Endodermal cell (in vitro differentiated cells): Measurements from ENCODE around the gene MIGA1. TPM values are rescaled to one million over a fixed set of nuclear protein-coding genes. Genes with fewer than 3 reads are reported as not detected.

Experiments used
- DNase-seq: peaks from one replicate; pipeline ENCODE4 v3.0.0-alpha.2; 2017
- H3K27ac ChIP-seq: 2 replicates; pipeline ENCODE4 v1.5.1; 2013; ENCODE audit warnings: mild to moderate bottlenecking, low read depth, low read length, moderate library complexity
- H3K27me3 ChIP-seq: 2 replicates; pipeline ENCODE4 v1.6.1; 2013; ENCODE audit warnings: mild to moderate bottlenecking, low read length, moderate library complexity; ENCODE audit not compliant: insufficient read depth, control insufficient read depth, poor library complexity, severe bottlenecking
- H3K36me3 ChIP-seq: 2 replicates; pipeline ENCODE4 v1.7.0; 2013; ENCODE audit warnings: mild to moderate bottlenecking, low read length, moderate library complexity; ENCODE audit not compliant: control insufficient read depth, insufficient read depth
- H3K4me1 ChIP-seq: one replicate; pipeline ENCODE4 v1.7.0; 2013; ENCODE audit warnings: low read length; ENCODE audit not compliant: control insufficient read depth, insufficient read depth
- H3K4me3 ChIP-seq: 2 replicates; pipeline ENCODE4 v1.5.1; 2013; ENCODE audit warnings: mild to moderate bottlenecking, low read length, moderate library complexity
- H3K9ac ChIP-seq: 2 replicates; pipeline ENCODE4 v1.6.1; 2013; ENCODE audit warnings: mild to moderate bottlenecking, low read length, moderate library complexity; ENCODE audit not compliant: poor library complexity, severe bottlenecking; ENCODE audit errors: extremely low read depth
- H3K9me3 ChIP-seq: 2 replicates; pipeline ENCODE4 v1.6.1; 2013; ENCODE audit warnings: mild to moderate bottlenecking, low read length, moderate library complexity; ENCODE audit not compliant: control insufficient read depth
- H3K27ac Mint-ChIP-seq: 2 replicates; pipeline ENCODE4 v1.8.0; 2020; ENCODE audit warnings: mixed read lengths
- H3K27me3 Mint-ChIP-seq: 2 replicates; pipeline ENCODE4 v1.8.0; 2021; ENCODE audit warnings: mild to moderate bottlenecking, mixed read lengths; ENCODE audit not compliant: insufficient read depth
- H3K36me3 Mint-ChIP-seq: 2 replicates; pipeline ENCODE4 v1.8.0; 2020; ENCODE audit warnings: low read depth, mixed read lengths
- H3K4me1 Mint-ChIP-seq: 2 replicates; pipeline ENCODE4 v1.8.0; 2020; ENCODE audit warnings: mixed read lengths
- H3K4me3 Mint-ChIP-seq: 2 replicates; pipeline ENCODE4 v1.8.0; 2020; ENCODE audit warnings: mild to moderate bottlenecking, moderate library complexity, mixed read lengths
- H3K9me3 Mint-ChIP-seq: 2 replicates; pipeline ENCODE4 v1.8.0; 2020; ENCODE audit warnings: mild to moderate bottlenecking, mixed read lengths
- WGBS, 2 experiments: methylation state at CpG; one replicate each; pipeline versions ENCODE4 v1.1.5 to v1.1.7; 2013; ENCODE audit warnings: missing lambda C conversion rate in 2 of 2, mixed read lengths in 1 of 2; ENCODE audit not compliant: insufficient coverage in 1 of 2, insufficient read length in 1 of 2; 5-methylcytosine and 5-hydroxymethylcytosine counted together
- total RNA-seq, 2 donors: library from RNA; stranded (reverse); fragmentation: NEBNext Ultra II Directional in 1 of 2; extraction: Animal tissue kit (Norgen Biotek cat#: 25700) in 1 of 2; gene quantifications; 2 replicates in 1 of 2; 3 replicates in 1 of 2; pipeline ENCODE4 v1.2.1, GENCODE V29; 2021
- TF ChIP-seq, protein P1 (sequence below): fragments of 200-600 bp; sonication (generic); conservative IDR thresholded peaks from 2 replicates; pipeline ENCODE4 v1.5.0; 2021; ENCODE audit warnings: antibody characterized with exemption, mild to moderate bottlenecking

Gene MIGA1
- total RNA-seq, 2 donors from 2014 or later, result 7.3 to 9.5 TPM

DNA sequence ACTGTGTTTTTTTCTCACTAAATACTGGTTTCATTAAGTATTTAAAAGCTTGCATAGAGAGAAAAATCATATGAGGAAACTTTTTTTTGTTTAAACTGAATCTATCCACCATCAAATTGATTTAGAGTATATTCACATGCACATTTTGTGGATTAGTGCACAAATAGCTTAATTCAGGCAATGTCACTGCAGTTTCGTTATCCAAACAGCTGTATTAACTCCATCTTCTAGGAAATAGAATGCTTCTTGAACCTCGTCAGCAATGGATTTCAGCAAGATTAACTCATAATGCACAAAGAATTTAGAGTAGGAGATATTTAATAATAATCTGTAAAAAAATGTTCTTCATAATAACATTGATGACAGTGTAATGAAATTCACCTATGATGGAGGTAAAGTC lies 146.5 kb downstream of the MIGA1 start:
- WGBS, 2 experiments, result 89 to 100% methylated on average over 1 to 2 of the region's 2 CpGs
- Histone ChIP-seq H3K36me3 (peaks cover 72% of the 10 kb centered on the region), H3K9me3 (no peaks in the 10 kb centered on the region), H3K27me3 (no peaks in the 10 kb centered on the region), H3K4me1 (no peaks in the 10 kb centered on the region), H3K27ac (no peak overlapping the region), H3K9ac (no peak overlapping the region), H3K4me3 (no peak overlapping the region)
- H3K9me3 Mint-ChIP-seq, result no peaks in the 10 kb centered on the region
- H3K4me3 Mint-ChIP-seq, result no peak overlapping the region
- no peaks in the 10 kb centered on the region for H3K27me3 Mint-ChIP-seq
- H3K4me1 Mint-ChIP-seq, result no peaks in the 10 kb centered on the region
- H3K27ac Mint-ChIP-seq, result no peak overlapping the region
- TF ChIP-seq, protein P1, sequence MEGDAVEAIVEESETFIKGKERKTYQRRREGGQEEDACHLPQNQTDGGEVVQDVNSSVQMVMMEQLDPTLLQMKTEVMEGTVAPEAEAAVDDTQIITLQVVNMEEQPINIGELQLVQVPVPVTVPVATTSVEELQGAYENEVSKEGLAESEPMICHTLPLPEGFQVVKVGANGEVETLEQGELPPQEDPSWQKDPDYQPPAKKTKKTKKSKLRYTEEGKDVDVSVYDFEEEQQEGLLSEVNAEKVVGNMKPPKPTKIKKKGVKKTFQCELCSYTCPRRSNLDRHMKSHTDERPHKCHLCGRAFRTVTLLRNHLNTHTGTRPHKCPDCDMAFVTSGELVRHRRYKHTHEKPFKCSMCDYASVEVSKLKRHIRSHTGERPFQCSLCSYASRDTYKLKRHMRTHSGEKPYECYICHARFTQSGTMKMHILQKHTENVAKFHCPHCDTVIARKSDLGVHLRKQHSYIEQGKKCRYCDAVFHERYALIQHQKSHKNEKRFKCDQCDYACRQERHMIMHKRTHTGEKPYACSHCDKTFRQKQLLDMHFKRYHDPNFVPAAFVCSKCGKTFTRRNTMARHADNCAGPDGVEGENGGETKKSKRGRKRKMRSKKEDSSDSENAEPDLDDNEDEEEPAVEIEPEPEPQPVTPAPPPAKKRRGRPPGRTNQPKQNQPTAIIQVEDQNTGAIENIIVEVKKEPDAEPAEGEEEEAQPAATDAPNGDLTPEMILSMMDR, result no peak
- DNase-seq, result no peak
- peaks cover 12% of the 10 kb centered on the region for H3K36me3 Mint-ChIP-seq

DNA sequence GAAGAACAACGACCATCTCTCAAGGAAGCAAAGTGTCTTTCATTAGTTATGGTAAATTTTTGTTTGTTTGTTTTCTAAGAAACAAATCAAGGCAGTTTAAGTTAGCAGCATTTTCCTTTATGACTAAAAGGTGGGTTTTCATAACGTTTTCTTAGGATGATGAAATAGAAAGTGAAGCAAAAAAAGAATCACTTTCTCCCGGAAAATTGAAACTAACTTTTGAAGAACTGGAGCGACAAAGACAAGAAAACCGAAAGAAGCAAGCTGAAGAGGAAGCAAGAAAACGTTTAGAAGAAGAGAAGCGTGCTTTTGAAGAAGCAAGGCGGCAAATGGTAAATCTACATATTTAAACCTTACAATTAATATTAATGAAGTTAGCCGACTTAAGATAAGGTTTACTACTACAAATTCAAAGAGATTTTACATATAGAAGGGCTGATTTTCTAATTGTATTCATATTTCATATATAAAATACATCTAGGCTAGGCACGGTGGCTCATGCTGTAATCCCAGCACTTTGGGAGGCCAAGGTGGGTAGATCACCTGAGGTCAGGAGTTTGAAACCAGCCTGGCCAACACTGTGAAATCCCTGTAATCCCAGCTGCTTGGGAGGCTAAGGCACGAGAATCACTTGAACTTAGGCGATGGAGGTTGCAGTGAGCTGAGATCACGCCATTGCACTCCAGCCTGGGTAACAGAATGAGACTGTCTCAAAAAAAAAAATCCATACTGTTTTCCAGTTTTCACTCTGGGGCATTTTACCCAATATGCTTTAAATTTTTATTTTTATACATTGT lies 147.3 kb downstream of the MIGA1 start:
- H3K9ac ChIP-seq, result no peak overlapping the region
- H3K27ac ChIP-seq, result no peak overlapping the region
- H3K27me3 ChIP-seq, result no peaks in the 10 kb centered on the region
- no peak overlapping the region for H3K27ac Mint-ChIP-seq
- H3K9me3 ChIP-seq, result no peaks in the 10 kb centered on the region
- peaks cover 12% of the 10 kb centered on the region for H3K36me3 Mint-ChIP-seq
- H3K9me3 Mint-ChIP-seq, result no peaks in the 10 kb centered on the region
- DNase-seq, result no peak
- 88 to 89% methylated on average over 9 to 11 of the region's 13 CpGs for WGBS, 2 experiments
- no peaks in the 10 kb centered on the region for H3K4me1 ChIP-seq
- H3K36me3 ChIP-seq, result peaks cover 68% of the 10 kb centered on the region
- H3K4me1 Mint-ChIP-seq, result no peaks in the 10 kb centered on the region
- TF ChIP-seq, protein P1, result no peak
- H3K27me3 Mint-ChIP-seq, result no peaks in the 10 kb centered on the region
- no peak overlapping the region for H3K4me3 ChIP-seq
- H3K4me3 Mint-ChIP-seq, result no peak overlapping the region

DNA sequence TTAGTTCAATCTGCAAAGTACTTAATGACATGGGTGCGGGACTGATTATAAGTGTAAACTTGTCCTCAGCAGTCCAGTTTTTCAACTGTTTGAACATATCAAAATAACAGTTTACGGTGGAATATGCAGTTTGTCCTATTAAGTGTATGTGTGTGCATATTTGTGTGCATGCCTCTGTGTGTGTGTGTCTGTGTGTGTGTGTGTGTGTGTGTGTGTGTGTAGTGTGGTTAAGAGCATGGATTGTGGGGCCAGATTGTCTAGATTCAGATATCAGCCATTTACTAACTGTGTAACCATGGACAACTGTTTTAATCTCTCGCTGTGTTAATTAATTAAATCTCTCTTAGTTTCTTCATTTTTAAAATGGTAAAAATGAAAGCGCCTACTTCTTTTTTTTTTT lies 148.0 kb downstream of the MIGA1 start:
- 96 to 100% methylated on average over 3 of the region's 4 CpGs for WGBS, 2 experiments
- Histone ChIP-seq H3K9ac (no peak overlapping the region), H3K9me3 (no peaks in the 10 kb centered on the region), H3K4me1 (no peaks in the 10 kb centered on the region), H3K36me3 (peaks cover 73% of the 10 kb centered on the region), H3K4me3 (no peak overlapping the region), H3K27me3 (no peaks in the 10 kb centered on the region), H3K27ac (no peak overlapping the region)
- Mint-ChIP-seq H3K9me3 (no peaks in the 10 kb centered on the region), H3K27ac (no peak overlapping the region), H3K27me3 (no peaks in the 10 kb centered on the region), H3K4me3 (no peak overlapping the region), H3K4me1 (no peaks in the 10 kb centered on the region), H3K36me3 (peaks cover 12% of the 10 kb centered on the region)
- no peak for DNase-seq
- TF ChIP-seq, protein P1, result no peak

Other genes starting within 250 kb of the MIGA1 start
- 10 to 100 TPM; 55.4 to 56.2 TPM for gene ZZZ3, start 97.0 kb upstream of the MIGA1 start, total RNA-seq
- 10 to 100 TPM; 61.8 to 67.6 TPM for gene USP33, start 19.8 kb upstream of the MIGA1 start, total RNA-seq
- 1 to 10 TPM; 5.7 TPM for gene NEXN, start 109.0 kb downstream of the MIGA1 start, total RNA-seq
- 100 to 1,000 TPM; 220 to 242 TPM for gene FUBP1, start 199.4 kb downstream of the MIGA1 start, total RNA-seq
- gene DNAJB4, start 225.3 kb downstream of the MIGA1 start, total RNA-seq, result 10 to 100 TPM; 16.4 to 38.4 TPM